ENCODE measurements around the gene OPTC.

DNA sequence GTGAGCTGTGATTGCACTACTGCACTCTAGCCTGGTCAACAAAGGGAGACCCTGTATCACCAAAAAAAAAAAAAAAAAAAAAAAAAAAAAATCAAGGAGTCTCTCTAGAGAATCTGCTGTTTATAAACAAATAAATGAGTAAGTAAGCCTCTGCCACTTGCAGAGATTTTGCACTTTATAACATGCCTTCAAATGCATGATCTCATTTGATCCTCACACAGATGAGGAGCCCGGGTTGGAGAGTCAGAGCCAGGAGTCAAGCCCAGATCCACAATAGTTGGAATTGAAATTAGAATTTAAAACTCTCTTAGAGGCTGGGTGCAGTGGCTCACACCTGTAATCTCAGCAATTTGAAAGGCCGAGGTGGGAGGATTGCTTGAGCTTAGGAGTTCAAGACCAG, 14.3 kb upstream of the OPTC start:
- TF ChIP-seq CTCF (IDR thresholded peaks at IDR 0.05) (no peak), POLR2A (IDR thresholded peaks at IDR 0.05) (no peak)

Data from suprapubic skin (tissue), 3 donors.